RKO (cell line): ENCODE data around the gene CD86.
A peak's percentile ranks its signal among the peaks of the same experiment; 100 is the strongest.
"Not testable (repeated sequence)": the region's sequence is repeated elsewhere in the genome, so short reads cannot be mapped to it uniquely, and the experiment has no call there.

Experiments
- DNase-seq: peaks from one replicate; pipeline ENCODE4 v3.0.0-alpha.2; 2016; ENCODE audit warnings: low spot score

CD86 gene

GRCh38 chr3:122151480-122151879, 96.3 kb downstream of the CD86 start:
- DNase-seq: peak; percentile 49

- DNase-seq: not testable (repeated sequence)
These were observed 109.8 kb downstream of the CD86 start for GRCh38 chr3:122164983-122165382.

- no peak for DNase-seq
These were observed 112.5 kb downstream of the CD86 start for GRCh38 chr3:122167630-122168029.

- DNase-seq: no peak
These were observed 112.9 kb downstream of the CD86 start for GRCh38 chr3:122168044-122168443.

GRCh38 chr3:122169911-122170310, 114.7 kb downstream of the CD86 start:
- peak; percentile 37 for DNase-seq
